Measurements from ENCODE around the gene FRMD3. TPM values are rescaled to one million over a fixed set of nuclear protein-coding genes. Genes with fewer than 3 reads are reported as not detected.
A peak's percentile ranks its signal among the peaks of the same experiment; 100 is the strongest.

Gene FRMD3
- total and polyA plus RNA-seq, 2 donors (not counting 3 experiments of a cell fraction or from before 2014, with no cell fraction given), result 3.0 to 6.1 TPM

GRCh38 chr9:83299094-83299493, 239.1 kb downstream of the FRMD3 start:
- ChIA-PET POLR2A (no interaction called here), CTCF (interaction anchor here (0.7 to 1.2 kb wide), 3 partner anchors 11 to 245 kb away, joined by 3 to 5 read pairs (median 3); no protein-coding TSS in a partner anchor)
- H3K9ac ChIP-seq (replicated peaks; ENCODE audit: extremely low read depth, insufficient read depth, low read length), result no peak overlapping the region
- dilution Hi-C loops (cut with MboI; ENCODE audit: extremely low pct_ligation_motif_present, low sequenced_read_pairs), result no loop called here
- DNase-seq (ENCODE audit: low read depth, low spot score), result no peak
- intact Hi-C loops (cut with micrococcal nuclease), result no loop called here
- no peak overlapping the region for H2AFZ ChIP-seq (ENCODE audit: low read depth, low read length)
- H3K36me3 ChIP-seq (ENCODE audit: control insufficient read depth in 2 of 2, extremely low read depth in 1 of 2, insufficient read depth in 2 of 2, low read length in 2 of 2), result no peaks in the 10 kb centered on the region
- no peaks in the 10 kb centered on the region for H3K9me3 ChIP-seq (replicated peaks; ENCODE audit: control insufficient read depth, insufficient read depth, low read length)
- no peaks in the 10 kb centered on the region for H4K20me1 ChIP-seq (replicated peaks; ENCODE audit: control insufficient read depth, extremely low read depth, insufficient read depth, low read length)
- peaks cover 15% of the 10 kb centered on the region for H3K4me1 ChIP-seq (ENCODE audit: control insufficient read depth, extremely low read depth, insufficient read depth, low read length)
- TF ChIP-seq JUN (IDR thresholded peaks at IDR 0.05; ENCODE audit: borderline replicate concordance, insufficient read depth, insufficient read length, low read depth), result no peak
- TF ChIP-seq MAX (IDR thresholded peaks at IDR 0.05; ENCODE audit: insufficient read depth, insufficient read length), result no peak
- no peak for TF ChIP-seq POLR2A (IDR thresholded peaks at IDR 0.05; ENCODE audit: low read depth, low read length)
- TF ChIP-seq GATA2 (IDR thresholded peaks at IDR 0.05; ENCODE audit: insufficient read depth, insufficient read length, low read depth, low read length), result no peak
- TF ChIP-seq MYC (IDR thresholded peaks at IDR 0.05; ENCODE audit: low read depth, low read length), result no peak
- no peak for TF ChIP-seq EZH2 (IDR thresholded peaks at IDR 0.05; ENCODE audit: borderline replicate concordance, low read depth, low read length, severe bottlenecking)
- no peak for TF ChIP-seq CTCF (IDR thresholded peaks at IDR 0.05; ENCODE audit: extremely low read depth in 1 of 2, insufficient read depth in 1 of 2, low read depth in 1 of 2, low read length in 2 of 2)
- TF ChIP-seq FOS (IDR thresholded peaks at IDR 0.05; ENCODE audit: borderline replicate concordance, insufficient read depth, low read length), result no peak
- TF ChIP-seq POLR2AphosphoS5 (IDR thresholded peaks at IDR 0.05; ENCODE audit: insufficient read depth, low read depth, low read length), result no peak
- no peaks in the 10 kb centered on the region for H3K9me1 ChIP-seq (replicated peaks; ENCODE audit: control insufficient read depth, extremely low read depth, insufficient read depth, low read length)
- H3K27ac ChIP-seq (ENCODE audit: insufficient read depth, low read depth, low read length), result peak overlapping the region; percentile 2
- peak overlapping the region; percentile 3 for H3K4me2 ChIP-seq (ENCODE audit: insufficient read depth, low read length)
- no peak overlapping the region for H3K4me3 ChIP-seq (replicated peaks in 1 of 3; ENCODE audit: insufficient read depth in 1 of 3, low read depth in 1 of 3, low read length in 3 of 3)
- H3K27me3 ChIP-seq (ENCODE audit: control insufficient read depth in 2 of 2, insufficient read depth in 2 of 2, low read length in 2 of 2), result no peaks in the 10 kb centered on the region
- FAIRE-seq, result no peak
- H3K79me2 ChIP-seq (ENCODE audit: control insufficient read depth, insufficient read depth, low read length), result no peaks in the 10 kb centered on the region
- BruUV-seq (replicated peaks), result no TSS peak

All from endothelial cell of umbilical vein (primary cell).